Measurements from ENCODE around the gene ZNF827.

Gene ZNF827

DNA sequence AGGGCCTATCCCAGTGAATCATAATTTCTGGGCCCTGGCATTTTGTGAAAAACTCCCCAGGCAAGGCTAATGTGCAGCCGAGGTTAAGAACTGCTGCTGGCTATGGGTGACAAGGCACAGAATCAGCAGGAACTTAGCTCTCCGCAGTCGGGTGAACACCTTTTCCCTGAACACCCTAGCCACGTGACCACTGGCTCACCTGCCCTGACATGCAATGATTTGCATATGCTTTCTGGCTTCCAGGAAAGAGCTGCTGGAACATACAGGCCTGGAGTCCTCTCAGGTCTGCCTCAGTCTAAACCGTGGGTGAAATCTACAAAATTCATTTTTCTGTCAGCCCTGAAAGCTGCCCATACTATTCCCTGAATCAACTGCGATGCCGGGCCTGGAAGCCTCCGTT, 56.6 kb downstream of the ZNF827 start:
- TF ChIP-seq OSR1 (CRISPR knock-in tag; IDR thresholded peaks at IDR 0.05) (no peak), ZNF565 (CRISPR knock-in tag; conservative IDR thresholded peaks at IDR 0.05; ENCODE audit: low read depth) (no peak), ZC3H10 (CRISPR knock-in tag; IDR thresholded peaks at IDR 0.05) (no peak), TOX (CRISPR knock-in tag; IDR thresholded peaks at IDR 0.05; ENCODE audit: borderline replicate concordance) (no peak), ZNF8 (CRISPR knock-in tag; IDR thresholded peaks at IDR 0.05) (no peak), ZFP30 (CRISPR knock-in tag; IDR thresholded peaks at IDR 0.05) (no peak), GLIS3 (CRISPR knock-in tag; IDR thresholded peaks at IDR 0.05) (no peak), ZFP3 (CRISPR knock-in tag; IDR thresholded peaks at IDR 0.05) (no peak), ESRRG (CRISPR knock-in tag; IDR thresholded peaks at IDR 0.05) (no peak), ARNTL (CRISPR knock-in tag; IDR thresholded peaks at IDR 0.05; ENCODE audit: borderline replicate concordance, low read depth) (no peak), ISL1 (CRISPR knock-in tag; IDR thresholded peaks at IDR 0.05) (no peak), ZNF70 (CRISPR knock-in tag; IDR thresholded peaks at IDR 0.05) (no peak), PPARA (CRISPR knock-in tag; IDR thresholded peaks at IDR 0.05; ENCODE audit: borderline replicate concordance) (no peak), CSDC2 (CRISPR knock-in tag; IDR thresholded peaks at IDR 0.05) (no peak), BACH2 (CRISPR knock-in tag; IDR thresholded peaks at IDR 0.05; ENCODE audit: borderline replicate concordance) (no peak), RARB (CRISPR knock-in tag; IDR thresholded peaks at IDR 0.05) (no peak)
- TF ChIP-seq, protein P1, sequence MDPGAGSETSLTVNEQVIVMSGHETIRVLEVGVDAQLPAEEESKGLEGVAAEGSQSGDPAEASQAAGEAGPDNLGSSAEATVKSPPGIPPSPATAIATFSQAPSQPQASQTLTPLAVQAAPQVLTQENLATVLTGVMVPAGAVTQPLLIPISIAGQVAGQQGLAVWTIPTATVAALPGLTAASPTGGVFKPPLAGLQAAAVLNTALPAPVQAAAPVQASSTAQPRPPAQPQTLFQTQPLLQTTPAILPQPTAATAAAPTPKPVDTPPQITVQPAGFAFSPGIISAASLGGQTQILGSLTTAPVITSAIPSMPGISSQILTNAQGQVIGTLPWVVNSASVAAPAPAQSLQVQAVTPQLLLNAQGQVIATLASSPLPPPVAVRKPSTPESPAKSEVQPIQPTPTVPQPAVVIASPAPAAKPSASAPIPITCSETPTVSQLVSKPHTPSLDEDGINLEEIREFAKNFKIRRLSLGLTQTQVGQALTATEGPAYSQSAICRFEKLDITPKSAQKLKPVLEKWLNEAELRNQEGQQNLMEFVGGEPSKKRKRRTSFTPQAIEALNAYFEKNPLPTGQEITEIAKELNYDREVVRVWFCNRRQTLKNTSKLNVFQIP (CRISPR knock-in tag; IDR thresholded peaks at IDR 0.05; ENCODE audit: borderline replicate concordance, low read depth): no peak
- TF ChIP-seq, protein P2, sequence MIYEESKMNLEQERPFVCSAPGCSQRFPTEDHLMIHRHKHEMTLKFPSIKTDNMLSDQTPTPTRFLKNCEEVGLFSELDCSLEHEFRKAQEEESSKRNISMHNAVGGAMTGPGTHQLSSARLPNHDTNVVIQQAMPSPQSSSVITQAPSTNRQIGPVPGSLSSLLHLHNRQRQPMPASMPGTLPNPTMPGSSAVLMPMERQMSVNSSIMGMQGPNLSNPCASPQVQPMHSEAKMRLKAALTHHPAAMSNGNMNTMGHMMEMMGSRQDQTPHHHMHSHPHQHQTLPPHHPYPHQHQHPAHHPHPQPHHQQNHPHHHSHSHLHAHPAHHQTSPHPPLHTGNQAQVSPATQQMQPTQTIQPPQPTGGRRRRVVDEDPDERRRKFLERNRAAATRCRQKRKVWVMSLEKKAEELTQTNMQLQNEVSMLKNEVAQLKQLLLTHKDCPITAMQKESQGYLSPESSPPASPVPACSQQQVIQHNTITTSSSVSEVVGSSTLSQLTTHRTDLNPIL (CRISPR knock-in tag; IDR thresholded peaks at IDR 0.05; ENCODE audit: low read depth): no peak
- TF ChIP-seq, protein P3, sequence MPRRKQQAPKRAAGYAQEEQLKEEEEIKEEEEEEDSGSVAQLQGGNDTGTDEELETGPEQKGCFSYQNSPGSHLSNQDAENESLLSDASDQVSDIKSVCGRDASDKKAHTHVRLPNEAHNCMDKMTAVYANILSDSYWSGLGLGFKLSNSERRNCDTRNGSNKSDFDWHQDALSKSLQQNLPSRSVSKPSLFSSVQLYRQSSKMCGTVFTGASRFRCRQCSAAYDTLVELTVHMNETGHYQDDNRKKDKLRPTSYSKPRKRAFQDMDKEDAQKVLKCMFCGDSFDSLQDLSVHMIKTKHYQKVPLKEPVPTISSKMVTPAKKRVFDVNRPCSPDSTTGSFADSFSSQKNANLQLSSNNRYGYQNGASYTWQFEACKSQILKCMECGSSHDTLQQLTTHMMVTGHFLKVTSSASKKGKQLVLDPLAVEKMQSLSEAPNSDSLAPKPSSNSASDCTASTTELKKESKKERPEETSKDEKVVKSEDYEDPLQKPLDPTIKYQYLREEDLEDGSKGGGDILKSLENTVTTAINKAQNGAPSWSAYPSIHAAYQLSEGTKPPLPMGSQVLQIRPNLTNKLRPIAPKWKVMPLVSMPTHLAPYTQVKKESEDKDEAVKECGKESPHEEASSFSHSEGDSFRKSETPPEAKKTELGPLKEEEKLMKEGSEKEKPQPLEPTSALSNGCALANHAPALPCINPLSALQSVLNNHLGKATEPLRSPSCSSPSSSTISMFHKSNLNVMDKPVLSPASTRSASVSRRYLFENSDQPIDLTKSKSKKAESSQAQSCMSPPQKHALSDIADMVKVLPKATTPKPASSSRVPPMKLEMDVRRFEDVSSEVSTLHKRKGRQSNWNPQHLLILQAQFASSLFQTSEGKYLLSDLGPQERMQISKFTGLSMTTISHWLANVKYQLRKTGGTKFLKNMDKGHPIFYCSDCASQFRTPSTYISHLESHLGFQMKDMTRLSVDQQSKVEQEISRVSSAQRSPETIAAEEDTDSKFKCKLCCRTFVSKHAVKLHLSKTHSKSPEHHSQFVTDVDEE (CRISPR knock-in tag; IDR thresholded peaks at IDR 0.05): no peak
- TF ChIP-seq, protein P4, sequence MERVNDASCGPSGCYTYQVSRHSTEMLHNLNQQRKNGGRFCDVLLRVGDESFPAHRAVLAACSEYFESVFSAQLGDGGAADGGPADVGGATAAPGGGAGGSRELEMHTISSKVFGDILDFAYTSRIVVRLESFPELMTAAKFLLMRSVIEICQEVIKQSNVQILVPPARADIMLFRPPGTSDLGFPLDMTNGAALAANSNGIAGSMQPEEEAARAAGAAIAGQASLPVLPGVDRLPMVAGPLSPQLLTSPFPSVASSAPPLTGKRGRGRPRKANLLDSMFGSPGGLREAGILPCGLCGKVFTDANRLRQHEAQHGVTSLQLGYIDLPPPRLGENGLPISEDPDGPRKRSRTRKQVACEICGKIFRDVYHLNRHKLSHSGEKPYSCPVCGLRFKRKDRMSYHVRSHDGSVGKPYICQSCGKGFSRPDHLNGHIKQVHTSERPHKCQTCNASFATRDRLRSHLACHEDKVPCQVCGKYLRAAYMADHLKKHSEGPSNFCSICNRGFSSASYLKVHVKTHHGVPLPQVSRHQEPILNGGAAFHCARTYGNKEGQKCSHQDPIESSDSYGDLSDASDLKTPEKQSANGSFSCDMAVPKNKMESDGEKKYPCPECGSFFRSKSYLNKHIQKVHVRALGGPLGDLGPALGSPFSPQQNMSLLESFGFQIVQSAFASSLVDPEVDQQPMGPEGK (CRISPR knock-in tag; IDR thresholded peaks at IDR 0.05; ENCODE audit: borderline replicate concordance): no peak
- no peak for ATAC-seq

DNA sequence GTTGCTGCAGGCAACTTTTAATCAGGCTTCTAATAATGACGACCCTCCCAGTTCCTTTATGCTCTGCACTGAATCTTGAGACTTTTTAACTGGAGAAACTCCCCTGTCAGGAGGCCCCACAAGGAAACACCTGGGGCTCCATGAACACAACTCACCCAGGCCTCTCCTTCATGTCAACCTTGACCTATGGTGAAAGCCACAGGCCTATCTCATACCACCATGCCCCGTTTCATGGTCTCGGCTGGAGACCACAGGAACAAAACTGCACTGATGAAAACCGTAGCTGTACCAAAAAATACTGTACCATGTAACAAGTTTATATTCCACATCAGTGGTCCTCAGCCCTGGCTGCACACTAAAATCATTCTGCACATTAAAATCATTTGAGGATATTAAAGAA, 57.0 kb downstream of the ZNF827 start:
- TF ChIP-seq ZFP3 (CRISPR knock-in tag; IDR thresholded peaks at IDR 0.05) (no peak), GLIS3 (CRISPR knock-in tag; IDR thresholded peaks at IDR 0.05) (no peak)
- ATAC-seq: no peak

DNA sequence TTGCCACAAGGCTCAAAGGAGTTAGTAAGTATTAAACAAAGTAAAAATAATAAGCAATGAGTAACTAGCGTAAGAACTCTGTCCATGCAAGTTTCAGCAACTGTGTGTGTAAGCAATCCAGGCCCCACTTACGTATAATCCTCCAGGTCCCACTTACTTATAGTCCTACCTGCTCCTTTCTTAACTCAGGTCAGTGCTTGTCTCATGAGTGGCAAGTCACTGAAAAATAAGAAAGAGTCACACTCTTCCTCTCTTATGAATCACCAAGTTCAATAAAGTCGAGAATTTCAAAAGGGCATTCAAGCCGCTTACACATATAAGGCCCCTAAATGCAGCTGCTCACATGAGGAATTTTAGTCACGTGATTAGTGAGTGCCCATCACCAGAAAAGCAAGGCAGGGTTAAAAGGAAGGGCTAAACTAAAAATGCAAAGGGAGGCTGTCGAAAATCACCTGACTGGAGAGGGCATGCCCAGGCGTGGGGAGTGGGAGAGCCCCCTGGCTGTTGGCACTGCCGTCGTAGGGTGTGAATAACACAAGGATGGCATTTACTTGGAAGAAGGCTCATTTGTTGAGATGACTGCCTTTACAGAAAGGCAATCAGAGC, 58.2 kb downstream of the ZNF827 start:
- no peak for TF ChIP-seq TCF4 (CRISPR knock-in tag; IDR thresholded peaks at IDR 0.05; ENCODE audit: borderline replicate concordance)
- TF ChIP-seq, protein P3 (CRISPR knock-in tag; IDR thresholded peaks at IDR 0.05): no peak
- TF ChIP-seq, protein P2 (CRISPR knock-in tag; IDR thresholded peaks at IDR 0.05; ENCODE audit: low read depth): no peak
- TF ChIP-seq OSR1 (CRISPR knock-in tag; IDR thresholded peaks at IDR 0.05): no peak
- TF ChIP-seq ZNF70 (CRISPR knock-in tag; IDR thresholded peaks at IDR 0.05): no peak
- TF ChIP-seq GLIS3 (CRISPR knock-in tag; IDR thresholded peaks at IDR 0.05): no peak
- no peak for TF ChIP-seq ARNTL (CRISPR knock-in tag; IDR thresholded peaks at IDR 0.05; ENCODE audit: borderline replicate concordance, low read depth)
- no peak for TF ChIP-seq RARB (CRISPR knock-in tag; IDR thresholded peaks at IDR 0.05)
- TF ChIP-seq ZFP3 (CRISPR knock-in tag; IDR thresholded peaks at IDR 0.05): no peak
- TF ChIP-seq CSDC2 (CRISPR knock-in tag; IDR thresholded peaks at IDR 0.05): no peak
- TF ChIP-seq ISL1 (CRISPR knock-in tag; IDR thresholded peaks at IDR 0.05): no peak
- TF ChIP-seq ZC3H10 (CRISPR knock-in tag; IDR thresholded peaks at IDR 0.05): no peak
- ATAC-seq: no peak
